HG03060 (cell line): ENCODE results near the gene STX12.
"Not testable (repeated sequence)": the region's sequence is repeated elsewhere in the genome, so short reads cannot be mapped to it uniquely, and the experiment has no call there.

Source experiments
- ATAC-seq: cut with Tn5 transposase; IDR thresholded peaks from one replicate; pipeline ENCODE4 v1.9.1; 2021; ENCODE audit warnings: low read depth, moderate number of reproducible peaks; ENCODE audit not compliant: unreplicated experiment

STX12 gene

DNA sequence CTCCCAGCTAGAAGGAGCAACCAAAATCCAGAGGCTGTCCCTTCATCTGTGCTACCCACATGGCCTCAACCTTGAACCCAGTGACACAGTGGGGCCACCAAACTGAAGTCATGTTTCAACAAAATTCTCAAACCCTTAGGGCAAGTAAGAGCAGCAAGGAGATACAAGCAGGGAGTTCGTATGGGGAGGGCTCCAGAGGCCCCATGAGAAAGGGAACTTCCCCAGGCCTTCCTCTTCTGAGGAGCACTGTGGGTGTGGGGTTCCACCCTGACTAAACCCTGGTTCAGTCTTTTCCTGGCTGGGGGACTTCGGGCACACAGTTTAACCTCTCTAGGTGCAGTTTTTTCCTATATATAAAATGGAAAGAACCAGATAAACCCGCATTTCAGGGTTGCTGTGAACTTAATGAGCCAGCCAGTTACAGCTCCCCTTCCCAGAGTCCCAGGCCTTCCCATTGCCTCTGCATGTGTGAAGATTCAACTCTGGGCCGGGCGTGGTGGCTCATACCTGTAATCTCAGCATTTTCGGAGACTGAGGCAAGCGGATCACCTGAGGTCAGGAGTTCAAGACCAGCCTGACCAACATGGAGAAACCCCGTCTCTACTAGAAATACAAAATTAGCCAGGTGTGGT lies 91.4 kb downstream of the STX12 start:
- no peak for ATAC-seq

GRCh38 chr1:27865821-27866220 lies 92.8 kb downstream of the STX12 start:
- no peak for ATAC-seq

GRCh38 chr1:27868556-27868931 lies 95.5 kb downstream of the STX12 start:
- ATAC-seq: no peak

DNA sequence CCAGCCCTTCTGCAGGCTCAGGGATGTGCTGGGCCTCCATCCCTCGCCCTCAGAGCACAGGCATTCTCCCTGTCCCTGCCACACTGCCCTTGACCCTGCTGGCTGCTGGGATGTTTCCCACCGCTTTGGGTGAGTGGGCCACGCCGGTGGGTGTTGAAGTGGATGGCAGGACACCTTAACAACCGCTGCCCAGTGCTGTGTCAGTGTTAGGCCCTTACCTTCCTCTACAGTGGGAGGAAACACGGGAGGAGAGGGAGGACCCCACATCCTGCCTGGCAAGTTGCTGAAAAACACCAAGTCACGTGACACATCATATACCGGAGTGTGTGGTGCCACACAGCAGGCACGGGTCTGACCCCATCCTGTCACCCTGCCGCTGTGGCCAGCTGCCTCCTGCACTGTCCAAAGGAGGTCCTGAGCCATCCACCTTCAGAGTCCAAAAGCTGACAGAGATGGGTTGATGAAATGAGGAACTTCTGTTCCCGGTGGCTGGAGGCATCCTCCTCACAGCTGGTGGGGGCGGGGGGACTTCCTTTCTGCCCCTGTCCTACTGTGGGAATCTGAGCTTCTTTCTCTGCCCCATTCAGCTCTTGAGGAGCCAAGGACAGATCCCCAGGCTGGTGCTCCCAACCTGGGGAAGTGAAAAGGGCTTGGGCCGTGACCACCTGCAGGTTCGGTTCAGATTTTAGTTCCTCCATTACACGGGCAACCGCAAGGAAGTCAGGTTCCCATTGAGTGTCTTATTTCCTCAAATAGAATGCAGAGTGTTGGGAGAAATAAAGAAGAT lies 96.1 kb downstream of the STX12 start:
- ATAC-seq: no peak

DNA sequence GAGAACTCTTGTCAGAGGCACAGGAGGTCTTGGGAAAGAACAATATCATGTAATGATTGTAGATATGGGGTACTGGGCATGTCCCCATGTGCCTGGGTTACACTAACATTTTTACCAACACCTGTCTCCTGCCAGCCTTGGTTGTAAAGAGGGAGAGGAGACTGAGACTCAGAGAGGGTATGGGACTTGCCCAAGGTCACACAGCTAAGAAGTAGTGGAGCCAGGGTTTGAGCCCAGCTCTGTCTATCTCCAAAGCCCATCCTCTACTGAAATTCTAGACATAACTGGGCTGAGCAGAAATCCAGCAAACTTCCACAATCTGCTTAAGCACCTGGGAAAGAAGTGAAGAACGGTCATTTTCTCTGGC lies 96.7 kb downstream of the STX12 start:
- ATAC-seq: no peak

DNA sequence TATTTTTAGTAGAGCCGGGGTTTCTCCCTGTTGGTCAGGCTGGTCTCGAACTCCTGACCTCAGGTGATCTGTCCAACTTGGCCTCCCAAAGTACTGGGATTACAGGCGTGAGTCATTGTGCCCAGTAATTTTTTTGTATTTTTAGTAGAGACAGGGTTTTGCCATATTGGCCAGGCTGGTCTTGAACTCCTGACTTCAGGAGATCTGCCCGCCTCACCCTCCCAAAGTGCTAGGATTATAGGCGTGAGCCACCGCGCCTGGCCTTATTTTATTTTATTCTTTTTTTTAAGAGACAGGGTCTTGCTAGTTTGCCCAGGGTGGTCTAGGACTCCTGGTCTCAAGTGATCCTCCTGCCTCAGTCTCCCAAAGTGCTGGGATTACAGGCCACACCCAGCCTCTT lies 98.1 kb downstream of the STX12 start:
- ATAC-seq: not testable (repeated sequence)

- ATAC-seq: no peak
Measured at GRCh38 chr1:27872059-27872801, 99.2 kb downstream of the STX12 start, which contains the start of gene THEMIS2. TSS of gene THEMIS2 (plus strand) at chr1:27872544. CDS start at chr1:27872572, 28 bp downstream.

GRCh38 chr1:27872802-27873551 lies 100.0 kb downstream of the STX12 start:
- ATAC-seq: no peak

- no peak for ATAC-seq
Measured at GRCh38 chr1:27873671-27874384, 100.8 kb downstream of the STX12 start.
